Thymus (tissue), 11 donors: ENCODE data around the gene CORO1C. TPM values are rescaled to one million over a fixed set of nuclear protein-coding genes. Genes with fewer than 3 reads are reported as not detected.
A peak's percentile ranks its signal among the peaks of the same experiment; 100 is the strongest.

Experiments used
- DNase-seq, 9 donors: peaks; one replicate each; pipeline ENCODE4 v3.0.0-alpha.2; 2013; ENCODE audit warnings: low spot score in 9 of 9, low read depth in 6 of 9, missing footprints in 1 of 9
- H3K27ac ChIP-seq, 2 donors: one replicate each; pipeline ENCODE4 v1.5.1; 2013; ENCODE audit warnings: control low read depth in 1 of 2, low read depth in 1 of 2, low read length in 1 of 2, mild to moderate bottlenecking in 1 of 2, moderate library complexity in 1 of 2
- H3K27me3 ChIP-seq, 2 donors: one replicate each; pipeline ENCODE4 v1.5.1; 2013; ENCODE audit warnings: low read length in 1 of 2; ENCODE audit not compliant: control insufficient read depth in 2 of 2, insufficient read depth in 1 of 2
- H3K36me3 ChIP-seq, 2 donors: one replicate each; pipeline ENCODE4 v1.5.1; 2013; ENCODE audit warnings: low read length in 1 of 2, mild to moderate bottlenecking in 1 of 2, moderate library complexity in 1 of 2; ENCODE audit not compliant: control insufficient read depth in 2 of 2, insufficient read depth in 2 of 2
- H3K4me1 ChIP-seq, 2 donors: one replicate each; pipeline ENCODE4 v1.5.1; 2013; ENCODE audit warnings: low read length in 2 of 2; ENCODE audit not compliant: control insufficient read depth in 2 of 2, insufficient read depth in 2 of 2
- H3K4me3 ChIP-seq, 2 donors: one replicate each; pipeline ENCODE4 v1.5.1; 2013; ENCODE audit warnings: low read length in 2 of 2, control low read depth in 1 of 2, mild to moderate bottlenecking in 1 of 2
- H3K9me3 ChIP-seq, 2 donors: one replicate each; pipeline ENCODE4 v1.5.1; 2013; ENCODE audit warnings: low read length in 1 of 2, mild to moderate bottlenecking in 1 of 2; ENCODE audit not compliant: control insufficient read depth in 2 of 2, insufficient read depth in 1 of 2
- WGBS: extraction: QIAGEN DNeasy Blood & Tissue Kit; methylation state at CpG from one replicate; pipeline ENCODE4 v1.1.7; 2013; 5-methylcytosine and 5-hydroxymethylcytosine counted together
- polyA plus RNA-seq: library from polyadenylated mRNA; stranded (reverse); fragments of 200-250 nt; gene quantifications from one replicate; pipeline ENCODE4 v1.2.3, GENCODE V29; 2013
- total RNA-seq: library from RNA; stranded (reverse); fragments of 120-200 nt; gene quantifications from one replicate; pipeline ENCODE4 v1.2.4, GENCODE V29; 2013
- donor health status: healthy.

CORO1C gene
- total and polyA plus RNA-seq, 2 donors, result 24.6 to 35.4 TPM

- H3K9me3 ChIP-seq, result no peaks in the 10 kb centered on the region
- no peaks in the 10 kb centered on the region for H3K27me3 ChIP-seq
- H3K4me3 ChIP-seq, result no peak overlapping the region
- H3K36me3 ChIP-seq, result peaks cover 10 to 28% of the 10 kb centered on the region in 2 donors
- WGBS, result 65% methylated on average over 15 of the region's 15 CpGs
- DNase-seq, result peak in 1 of 9 donors; percentile 47
- H3K4me1 ChIP-seq, result peaks cover 26 to 51% of the 10 kb centered on the region in 2 donors
- peak overlapping the region; percentile 26 to 52 for H3K27ac ChIP-seq
These were observed 85.4 kb downstream of the CORO1C start for GRCh38 chr12:108645686-108646599.

GRCh38 chr12:108644811-108645120 is 86.6 kb downstream of the CORO1C start:
- H3K27me3 ChIP-seq, result no peaks in the 10 kb centered on the region
- 98% methylated on average over 7 of the region's 7 CpGs for WGBS
- no peak overlapping the region for H3K27ac ChIP-seq
- H3K36me3 ChIP-seq, result peaks cover 10 to 28% of the 10 kb centered on the region in 2 donors
- peaks cover 26 to 60% of the 10 kb centered on the region in 2 donors for H3K4me1 ChIP-seq
- H3K4me3 ChIP-seq, result no peak overlapping the region
- H3K9me3 ChIP-seq, result no peaks in the 10 kb centered on the region
- DNase-seq, result no peak

- Histone ChIP-seq H3K27me3 (no peaks in the 10 kb centered on the region), H3K36me3 (peaks cover 10 to 28% of the 10 kb centered on the region in 2 donors), H3K4me1 (peaks cover 26 to 64% of the 10 kb centered on the region in 2 donors), H3K9me3 (no peaks in the 10 kb centered on the region), H3K27ac (peak overlapping the region in 1 of 2 donors; percentile 26), H3K4me3 (no peak overlapping the region)
- WGBS, result 92% methylated on average over 18 of the region's 18 CpGs
- DNase-seq, result no peak
These were observed 87.1 kb downstream of the CORO1C start for GRCh38 chr12:108643941-108644810.

- H3K4me1 ChIP-seq, result peaks cover 35 to 75% of the 10 kb centered on the region in 2 donors
These were observed 88.2 kb downstream of the CORO1C start for GRCh38 chr12:108642899-108643654.

GRCh38 chr12:108642269-108642870 is 88.9 kb downstream of the CORO1C start:
- H3K36me3 ChIP-seq, result peaks cover 3 to 14% of the 10 kb centered on the region in 2 donors
- 70% methylated on average over 16 of the region's 16 CpGs for WGBS
- H3K27ac ChIP-seq, result peak overlapping the region in 1 of 2 donors; percentile 33
- no peak overlapping the region for H3K4me3 ChIP-seq
- no peaks in the 10 kb centered on the region for H3K9me3 ChIP-seq
- peaks cover 41 to 80% of the 10 kb centered on the region in 2 donors for H3K4me1 ChIP-seq
- no peaks in the 10 kb centered on the region for H3K27me3 ChIP-seq
- peak in 1 of 9 donors; percentile 60 for DNase-seq

More at GRCh38 chr12:108642899-108643654, 88.2 kb downstream of the CORO1C start:
- no peaks in the 10 kb centered on the region for H3K9me3 ChIP-seq
- no peak for DNase-seq
- H3K4me3 ChIP-seq, result no peak overlapping the region
- WGBS, result 96% methylated on average over 1 of the region's 1 CpG
- H3K27me3 ChIP-seq, result no peaks in the 10 kb centered on the region
- H3K36me3 ChIP-seq, result peaks cover 3 to 21% of the 10 kb centered on the region in 2 donors
- no peak overlapping the region for H3K27ac ChIP-seq

- peaks cover 3 to 11% of the 10 kb centered on the region in 2 donors for H3K36me3 ChIP-seq
- DNase-seq, result peak in 1 of 9 donors; percentile 41
- WGBS, result 66% methylated on average over 9 of the region's 9 CpGs
- H3K9me3 ChIP-seq, result no peaks in the 10 kb centered on the region
- H3K27me3 ChIP-seq, result no peaks in the 10 kb centered on the region
- no peak overlapping the region for H3K4me3 ChIP-seq
- H3K27ac ChIP-seq, result peak overlapping the region; percentile 40 to 62
- peaks cover 48 to 84% of the 10 kb centered on the region in 2 donors for H3K4me1 ChIP-seq
These were observed 89.7 kb downstream of the CORO1C start for GRCh38 chr12:108641446-108642268.

GRCh38 chr12:108640802-108641445 is 90.4 kb downstream of the CORO1C start:
- peak in 1 of 9 donors; percentile 37 for DNase-seq
- Histone ChIP-seq H3K4me1 (peaks cover 54 to 87% of the 10 kb centered on the region in 2 donors), H3K36me3 (peaks cover 0 to 11% of the 10 kb centered on the region in 2 donors), H3K4me3 (no peak overlapping the region), H3K27me3 (no peaks in the 10 kb centered on the region), H3K27ac (peak overlapping the region in 1 of 2 donors; percentile 62), H3K9me3 (no peaks in the 10 kb centered on the region)
- WGBS, result 80% methylated on average over 10 of the region's 10 CpGs
